Measurements from ENCODE around the gene CREB3. TPM values are rescaled to one million over a fixed set of nuclear protein-coding genes. Genes with fewer than 3 reads are reported as not detected.

Gene CREB3
- total and polyA plus RNA-seq, 2 of the 4 experiments (the other 2 are of a cell fraction) = 60.7 to 106 TPM

DNA sequence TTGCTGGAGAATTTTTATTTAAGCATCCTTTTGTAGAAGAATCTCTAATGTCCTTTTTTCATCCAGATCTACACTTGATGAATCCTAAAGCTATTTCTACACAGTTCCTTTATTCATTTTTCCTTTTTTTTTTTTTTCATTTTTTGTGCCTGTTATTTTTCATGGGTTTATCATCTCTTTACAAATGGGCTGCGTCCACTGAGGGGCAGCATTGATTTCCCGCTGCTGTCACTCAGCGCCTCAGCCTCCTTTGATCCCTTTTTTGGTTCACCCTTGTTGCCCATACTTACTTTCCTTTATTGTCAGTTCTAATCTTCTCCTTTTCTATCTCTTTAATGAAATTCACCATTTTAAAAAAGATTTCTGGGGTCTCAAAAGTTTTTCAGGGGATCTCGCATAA lies 27.3 kb downstream of the CREB3 start:
- H3K27ac ChIP-seq (ENCODE audit: insufficient read depth, low read length) = no peak overlapping the region
- peaks cover 2% of the 10 kb centered on the region; the same call in 1 of the 2 replicates for H3K27me3 ChIP-seq (ENCODE audit: control insufficient read depth, insufficient read depth, low read length)
- no peak overlapping the region for H4K8ac ChIP-seq (ENCODE audit: low read depth in 2 of 2, low read length in 2 of 2)
- peaks cover 7% of the 10 kb centered on the region; the same call in 1 of the 2 replicates for H3K4me1 ChIP-seq (ENCODE audit: control insufficient read depth, insufficient read depth, low read length)
- H3K56ac ChIP-seq (ENCODE audit: extremely low read depth, insufficient read depth, low read length) = no peak overlapping the region
- ChIA-PET POLR2A (ENCODE audit: unreplicated experiment) (no interaction called here), CTCF (no interaction called here)
- H2AK5ac ChIP-seq (ENCODE audit: low read depth, low read length) = no peak overlapping the region
- no TSS peak for BruUV-seq (replicated peaks)
- H3K23ac ChIP-seq (ENCODE audit: low read depth, low read length) = no peak overlapping the region
- no peak overlapping the region for H3K18ac ChIP-seq (ENCODE audit: low read depth, low read length)
- no peak for ATAC-seq (ENCODE audit: low read depth)
- no peak overlapping the region for H3K14ac ChIP-seq (replicated peaks; ENCODE audit: low read depth, low read length)
- no peak overlapping the region for H3K4me3 ChIP-seq (ENCODE audit: insufficient read depth, low read depth, low read length)
- in situ Hi-C loops (cut with MboI; ENCODE audit: low sequenced_read_pairs) (no loop called here), intact Hi-C loops (cut with micrococcal nuclease) (no loop called here), dilution Hi-C loops (cut with HindIII; ENCODE audit: low sequenced_read_pairs, unreplicated experiment) (no loop called here)
- H3K79me1 ChIP-seq (ENCODE audit: low read depth in 1 of 2, low read length in 2 of 2) = no peaks in the 10 kb centered on the region
- WGBS, 2 experiments (ENCODE audit: extremely low coverage in 2 of 2, insufficient read length in 1 of 2) = 100% methylated on average over 3 of the region's 4 CpGs; no CpG with 5 or more reads in 1 of the 2 experiments
- no peak overlapping the region for H2BK120ac ChIP-seq (ENCODE audit: low read depth, low read length)
- H3K9me1 ChIP-seq (ENCODE audit: insufficient read depth, low read length) = peaks cover 5% of the 10 kb centered on the region
- no peak overlapping the region for H2AK9ac ChIP-seq (replicated peaks; ENCODE audit: low read depth, low read length, poor library complexity)
- H3K9ac ChIP-seq (ENCODE audit: low read depth, low read length) = no peak overlapping the region
- no peak overlapping the region for H3K4me2 ChIP-seq (ENCODE audit: low read depth, low read length)
- H2BK5ac ChIP-seq (ENCODE audit: low read depth, low read length, poor library complexity, severe bottlenecking) = no peak overlapping the region
- H4K91ac ChIP-seq (ENCODE audit: insufficient read depth, low read depth, low read length) = no peak overlapping the region
- no peak overlapping the region for H4K5ac ChIP-seq (ENCODE audit: low read depth, low read length)
- DNase-seq = no peak
- no peak overlapping the region for H2BK20ac ChIP-seq (ENCODE audit: low read depth, low read length)
- H2AFZ ChIP-seq (replicated peaks; ENCODE audit: low read length, poor library complexity) = no peak overlapping the region
- no peaks in the 10 kb centered on the region for H3K9me3 ChIP-seq (ENCODE audit: control insufficient read depth, insufficient read depth, low read length)
- no peak overlapping the region for H2BK15ac ChIP-seq (ENCODE audit: low read depth, low read length)
- H3K4ac ChIP-seq (ENCODE audit: low read depth, low read length) = no peak overlapping the region
- TF ChIP-seq BHLHE40 (IDR thresholded peaks at IDR 0.05; ENCODE audit: low read depth, low read length) (no peak), RCOR1 (IDR thresholded peaks at IDR 0.05; ENCODE audit: insufficient replicate concordance, low read length) (no peak), POLR2A (IDR thresholded peaks at IDR 0.05; ENCODE audit: low read depth, low read length) (no peak)
- TF ChIP-seq, protein P1, sequence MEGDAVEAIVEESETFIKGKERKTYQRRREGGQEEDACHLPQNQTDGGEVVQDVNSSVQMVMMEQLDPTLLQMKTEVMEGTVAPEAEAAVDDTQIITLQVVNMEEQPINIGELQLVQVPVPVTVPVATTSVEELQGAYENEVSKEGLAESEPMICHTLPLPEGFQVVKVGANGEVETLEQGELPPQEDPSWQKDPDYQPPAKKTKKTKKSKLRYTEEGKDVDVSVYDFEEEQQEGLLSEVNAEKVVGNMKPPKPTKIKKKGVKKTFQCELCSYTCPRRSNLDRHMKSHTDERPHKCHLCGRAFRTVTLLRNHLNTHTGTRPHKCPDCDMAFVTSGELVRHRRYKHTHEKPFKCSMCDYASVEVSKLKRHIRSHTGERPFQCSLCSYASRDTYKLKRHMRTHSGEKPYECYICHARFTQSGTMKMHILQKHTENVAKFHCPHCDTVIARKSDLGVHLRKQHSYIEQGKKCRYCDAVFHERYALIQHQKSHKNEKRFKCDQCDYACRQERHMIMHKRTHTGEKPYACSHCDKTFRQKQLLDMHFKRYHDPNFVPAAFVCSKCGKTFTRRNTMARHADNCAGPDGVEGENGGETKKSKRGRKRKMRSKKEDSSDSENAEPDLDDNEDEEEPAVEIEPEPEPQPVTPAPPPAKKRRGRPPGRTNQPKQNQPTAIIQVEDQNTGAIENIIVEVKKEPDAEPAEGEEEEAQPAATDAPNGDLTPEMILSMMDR (conservative IDR thresholded peaks at IDR 0.05; ENCODE audit: low read depth, low read length) = no peak
- no peaks in the 10 kb centered on the region for H4K20me1 ChIP-seq (ENCODE audit: insufficient read depth, low read length)
- peaks cover 4% of the 10 kb centered on the region for H3K36me3 ChIP-seq (ENCODE audit: control insufficient read depth, insufficient read depth, low read length)

Data from IMR-90 (cell line).